GM20431 (cell line): ENCODE results near the gene CLK4.
"Not testable (repeated sequence)": the region's sequence is repeated elsewhere in the genome, so short reads cannot be mapped to it uniquely, and the experiment has no call there.

Source experiments
- in situ Hi-C: fragments of 300-500 bp; cut with MseI, MboI; formaldehyde crosslinking; loops from one replicate; pipeline ENCODE4 v1.15.0; 2020; ENCODE audit warnings: low sequenced_read_pairs; ENCODE audit not compliant: unreplicated experiment

Gene CLK4

GRCh38 chr5:178589180-178590140 lies 37.4 kb downstream of the CLK4 start:
- in situ Hi-C loops, result no loop called here

DNA sequence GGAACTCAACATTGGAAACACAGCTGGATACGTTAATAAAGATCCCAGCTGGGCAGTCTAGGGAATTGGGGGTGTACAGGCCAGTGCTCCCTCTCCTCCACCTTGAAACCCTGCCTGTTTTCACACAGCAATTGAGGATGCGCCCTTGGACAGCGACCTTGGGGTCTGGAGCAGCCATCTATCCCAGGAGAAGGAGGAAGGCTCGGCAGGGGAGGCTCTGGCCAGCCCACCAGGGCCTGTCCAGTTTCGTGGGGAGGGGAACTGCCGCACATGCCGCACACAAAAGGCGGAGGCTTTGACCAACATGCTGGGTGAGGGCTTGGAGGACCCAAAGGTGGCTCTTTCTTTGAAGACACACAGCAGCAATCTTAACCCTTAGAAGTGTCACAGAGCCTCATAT lies 38.1 kb downstream of the CLK4 start:
- in situ Hi-C loops, result no loop called here

DNA sequence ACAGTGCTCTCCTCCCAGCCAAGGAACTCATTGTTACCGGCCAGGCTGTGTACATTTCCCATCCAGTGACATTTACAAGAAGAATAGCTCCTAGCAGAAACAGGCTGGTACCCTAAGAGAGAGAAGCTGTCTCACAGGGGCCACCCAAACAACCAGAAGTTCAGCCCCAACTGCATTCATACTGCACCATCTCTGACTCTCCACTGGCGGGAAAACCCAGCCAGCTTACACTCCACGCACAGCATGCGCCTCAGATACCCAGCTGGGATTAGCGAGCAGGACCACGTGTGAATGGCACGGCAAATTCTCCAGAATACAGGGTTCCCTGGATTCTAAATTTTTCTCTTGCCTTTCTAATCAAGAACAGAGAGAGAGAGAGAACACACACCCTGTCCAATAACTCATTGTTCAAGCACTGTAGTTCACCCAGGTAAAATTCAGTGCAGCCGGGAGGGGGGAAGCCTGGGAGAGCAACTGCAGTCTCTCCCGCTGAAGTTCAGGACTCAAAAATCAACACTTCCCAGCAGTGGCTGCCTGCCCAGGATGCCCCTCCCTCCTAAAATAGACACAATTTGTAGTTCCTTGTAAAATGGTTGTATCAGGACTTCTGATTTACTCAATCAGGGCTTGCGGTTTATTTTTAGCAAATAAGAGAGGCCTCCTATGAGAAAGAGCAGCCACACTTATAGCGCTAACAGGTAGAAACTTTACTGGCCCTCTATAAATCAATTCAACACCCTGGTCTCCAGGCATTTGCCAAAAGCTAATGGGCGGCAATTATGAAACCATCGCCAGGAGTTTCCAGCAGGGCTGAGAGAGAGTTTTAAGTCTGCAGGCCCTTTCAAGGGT lies 38.9 kb downstream of the CLK4 start:
- in situ Hi-C loops, result no loop called here

DNA sequence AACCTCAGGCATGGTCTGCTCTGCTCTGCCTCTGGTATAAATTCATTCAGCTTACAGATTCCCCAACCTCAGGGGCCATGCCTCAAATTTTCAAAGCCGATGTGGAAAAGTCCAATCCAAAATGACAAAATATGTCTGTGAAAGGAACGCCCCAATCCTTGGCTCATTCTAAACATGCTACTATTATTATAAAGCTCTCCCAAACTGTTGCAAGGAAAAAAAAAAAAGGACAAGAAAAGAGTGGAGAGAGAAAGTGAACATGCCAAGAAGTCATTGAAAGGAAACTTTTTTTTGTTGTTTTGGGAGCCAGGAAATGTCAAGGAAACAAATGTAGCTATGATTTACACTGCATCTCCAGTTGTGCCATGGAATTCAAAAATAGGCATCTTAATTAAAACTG lies 40.5 kb downstream of the CLK4 start:
- in situ Hi-C loops, result no loop called here

DNA sequence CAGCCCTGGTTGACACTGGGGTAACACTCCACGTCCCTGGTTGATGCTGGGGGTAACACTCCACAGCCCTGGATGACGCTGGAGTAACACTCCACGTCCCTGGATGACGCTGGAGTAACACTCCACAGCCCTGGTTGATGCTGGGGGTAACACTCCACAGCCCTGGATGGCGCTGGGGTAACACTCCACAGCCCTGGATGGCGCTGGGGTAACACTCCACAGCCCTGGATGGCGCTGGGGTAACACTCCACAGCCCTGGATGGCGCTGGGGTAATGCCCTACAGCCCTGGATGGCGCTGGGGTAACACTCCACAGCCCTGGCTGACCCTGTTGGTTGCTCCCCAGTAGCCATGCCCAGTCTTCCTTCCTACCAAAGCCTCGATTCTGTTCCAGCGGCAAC lies 41.4 kb downstream of the CLK4 start:
- in situ Hi-C loops, result not testable (repeated sequence)

DNA sequence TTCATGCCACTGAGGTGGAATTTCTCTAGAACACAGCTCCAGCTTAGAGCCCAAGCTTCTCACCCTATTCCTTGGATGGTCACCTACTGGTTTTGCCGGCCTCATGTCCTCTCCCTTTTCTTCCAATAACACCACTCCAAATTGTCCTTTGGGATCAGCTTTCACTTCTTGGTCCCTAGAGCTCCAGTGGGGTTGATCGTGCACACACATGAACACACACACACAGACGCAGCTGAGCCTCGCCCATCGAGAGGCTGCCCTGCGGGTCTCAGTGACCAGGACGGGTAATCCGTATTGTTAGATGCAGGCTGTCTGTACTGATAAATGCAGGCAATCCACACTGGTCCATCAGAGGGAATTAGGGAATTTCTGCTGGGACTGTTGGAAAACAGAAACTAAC lies 43.6 kb downstream of the CLK4 start:
- in situ Hi-C loops, result no loop called here

DNA sequence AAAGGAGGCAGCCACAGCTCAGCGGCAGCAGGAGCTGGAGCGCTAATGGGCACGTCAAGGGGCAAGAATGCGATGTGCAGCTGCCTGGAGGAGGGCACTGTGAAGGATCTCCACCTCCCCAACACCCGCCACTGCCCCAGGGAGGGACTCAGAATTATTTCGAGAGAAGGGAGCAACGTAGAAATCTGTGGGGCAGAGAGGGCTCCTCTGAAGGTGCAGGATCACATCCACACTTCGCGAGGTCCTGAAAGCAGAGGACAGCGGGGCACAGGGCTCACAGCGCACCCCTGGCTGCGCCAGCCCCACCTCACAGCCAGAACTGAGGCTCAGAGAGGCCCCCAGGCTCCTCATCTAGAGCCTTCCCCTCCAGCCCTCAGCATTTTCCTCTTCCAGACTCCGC lies 44.6 kb downstream of the CLK4 start:
- in situ Hi-C loops, result no loop called here

DNA sequence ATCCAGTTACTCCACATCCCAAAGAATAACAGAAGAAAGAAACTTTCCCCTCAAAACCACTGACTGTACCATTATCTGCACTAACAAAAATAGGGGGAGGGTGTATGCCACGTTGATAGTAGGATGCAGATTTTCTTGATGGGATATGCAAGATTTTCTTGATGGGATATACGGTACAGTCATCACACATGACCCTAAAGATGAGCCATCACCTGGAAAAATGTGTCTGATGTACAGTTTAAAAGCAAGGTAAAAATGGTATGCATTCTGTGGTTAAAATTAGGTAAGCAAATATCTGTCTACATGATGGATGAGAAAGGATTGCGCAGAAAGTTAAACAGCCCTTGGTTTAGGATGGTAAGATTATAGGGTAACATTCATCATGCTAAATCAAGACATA lies 45.2 kb downstream of the CLK4 start:
- in situ Hi-C loops, result no loop called here

DNA sequence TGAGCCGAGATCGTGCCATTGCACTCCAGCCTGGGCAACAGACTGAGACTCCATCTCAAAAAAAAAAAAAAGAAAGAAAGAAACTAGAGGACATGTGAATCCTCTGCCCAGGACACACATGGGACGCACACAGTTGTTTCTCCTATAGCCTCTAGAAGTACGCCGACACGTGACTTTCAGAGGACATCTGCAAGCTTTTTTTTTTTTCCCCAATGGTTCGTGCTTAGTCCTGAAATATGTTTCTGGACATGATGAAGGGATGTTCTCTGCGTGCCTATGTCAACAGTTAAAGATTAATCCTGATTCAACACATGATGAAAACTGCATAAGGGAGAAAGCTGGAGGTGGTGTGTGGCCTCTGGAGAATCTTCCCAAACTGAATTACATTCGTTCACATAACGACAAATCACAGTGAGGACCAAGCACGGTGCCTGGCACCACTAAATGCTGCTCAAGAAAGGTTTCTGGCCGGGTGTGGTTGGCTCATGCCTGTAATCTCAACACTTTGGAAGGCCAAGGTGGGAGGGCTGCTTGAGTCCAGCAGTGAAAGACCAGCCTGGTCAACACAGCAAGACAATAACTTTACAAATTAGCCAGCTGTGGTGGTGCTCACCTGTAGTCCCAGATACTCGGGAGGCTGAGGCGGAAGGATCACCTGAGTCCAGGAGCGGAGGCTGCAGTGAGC lies 46.4 kb downstream of the CLK4 start:
- in situ Hi-C loops, result no loop called here

DNA sequence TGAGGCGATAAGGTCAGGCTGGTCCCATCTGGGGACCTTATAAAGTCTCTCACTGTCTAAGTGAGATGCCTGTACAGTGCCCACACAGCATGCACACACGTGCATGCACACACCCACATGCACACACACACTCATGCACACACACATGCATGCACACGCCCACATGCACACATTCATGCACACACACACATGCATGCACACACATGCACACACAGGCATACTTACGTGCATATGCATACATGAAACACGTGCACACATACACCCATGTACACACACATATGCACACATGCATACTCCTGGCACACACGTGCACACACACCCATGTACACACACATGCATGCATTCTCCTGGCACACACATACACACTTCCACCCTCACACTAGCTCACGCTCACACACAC lies 48.9 kb downstream of the CLK4 start:
- in situ Hi-C loops, result no loop called here

GRCh38 chr5:178577376-178577839 lies 49.4 kb downstream of the CLK4 start:
- in situ Hi-C loops, result no loop called here

GRCh38 chr5:178576591-178577351 lies 50.1 kb downstream of the CLK4 start:
- in situ Hi-C loops, result no loop called here

- in situ Hi-C loops, result no loop called here
Measured at GRCh38 chr5:178573216-178573615, 53.6 kb downstream of the CLK4 start.

GRCh38 chr5:178572617-178573016 lies 54.2 kb downstream of the CLK4 start:
- in situ Hi-C loops, result no loop called here

DNA sequence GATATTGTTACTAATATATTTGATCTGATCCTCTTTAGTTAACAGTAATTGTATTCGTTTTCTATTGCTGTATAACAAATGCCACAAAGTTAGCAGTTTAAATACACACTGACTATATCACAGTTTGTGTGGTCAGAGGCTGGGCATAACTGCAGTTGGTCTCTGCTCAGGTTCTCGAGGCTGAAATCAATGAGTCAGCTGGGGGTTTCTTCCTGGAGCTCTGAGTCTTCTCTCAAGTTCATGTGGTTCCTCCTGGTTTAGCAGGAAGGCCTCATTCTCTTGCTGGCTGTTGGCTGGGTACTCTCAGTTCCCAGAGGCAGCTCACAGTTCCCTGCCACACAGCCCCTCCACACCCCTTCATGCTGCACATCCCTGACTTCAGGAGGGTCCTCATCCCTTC lies 57.4 kb downstream of the CLK4 start:
- in situ Hi-C loops, result no loop called here

- in situ Hi-C loops, result no loop called here
Measured at GRCh38 chr5:178564811-178565550, 61.9 kb downstream of the CLK4 start.

DNA sequence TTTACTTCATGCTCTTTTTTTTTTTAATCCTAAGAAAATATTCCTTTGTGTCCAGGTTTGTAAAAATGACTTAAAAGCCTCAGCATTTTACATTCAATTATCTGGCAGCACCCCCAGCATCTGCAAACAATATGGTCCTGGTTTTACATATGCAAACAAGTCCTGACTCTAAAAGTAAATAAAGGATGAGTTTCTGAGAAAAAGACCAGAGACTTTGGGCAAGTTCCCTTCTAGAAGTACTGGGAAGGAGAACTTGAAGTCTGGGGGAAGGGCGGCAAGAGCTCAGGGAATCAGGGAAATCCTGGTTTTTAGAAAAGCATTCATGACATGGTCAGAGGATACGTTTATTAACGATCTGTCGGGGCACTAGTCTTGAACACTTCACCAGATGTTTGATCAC lies 62.5 kb downstream of the CLK4 start:
- in situ Hi-C loops, result no loop called here

DNA sequence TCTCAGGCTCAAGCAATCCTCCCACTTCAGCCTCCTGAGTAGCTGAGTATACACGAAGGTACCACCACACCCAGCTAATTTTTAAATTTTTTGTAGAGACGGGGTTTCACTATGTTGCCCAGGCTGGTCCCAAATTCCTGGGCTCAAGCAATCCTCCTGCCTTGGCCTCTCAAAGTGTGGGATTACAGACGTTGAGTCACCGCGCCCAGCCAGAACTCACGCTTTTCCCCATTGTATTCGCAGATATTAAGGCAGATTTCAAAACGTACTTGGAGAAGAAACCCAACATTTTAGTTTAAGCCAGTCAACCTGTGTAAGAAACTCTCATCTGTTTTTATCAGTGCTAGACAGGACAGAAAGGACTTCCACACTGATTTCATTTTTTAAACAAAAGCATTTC lies 63.2 kb downstream of the CLK4 start:
- in situ Hi-C loops, result no loop called here

DNA sequence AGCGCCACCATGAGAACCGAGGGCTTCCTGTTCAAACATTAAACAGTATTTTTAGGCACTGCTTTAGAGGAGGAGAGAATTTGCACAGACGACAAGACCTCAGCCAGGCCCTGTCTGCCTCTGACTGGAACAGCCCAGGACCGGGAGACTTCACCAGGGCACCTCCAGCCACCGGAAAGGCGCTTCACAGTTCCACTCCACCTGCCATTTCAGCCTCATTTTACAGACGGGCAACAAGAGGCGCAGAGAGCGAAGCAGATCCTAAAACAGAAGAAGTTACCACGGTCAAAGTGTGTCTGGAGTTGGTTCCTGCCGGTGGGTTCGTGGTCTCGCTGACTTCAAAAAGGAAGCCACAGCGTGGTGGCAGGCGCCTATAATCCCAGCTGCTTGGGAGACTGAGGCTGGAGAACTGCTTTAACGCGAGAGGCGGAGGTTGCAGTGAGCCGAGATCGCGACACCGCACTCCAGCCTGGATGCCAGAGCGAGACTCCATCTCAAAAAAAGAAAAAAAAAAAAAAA lies 65.0 kb downstream of the CLK4 start:
- in situ Hi-C loops, result no loop called here
